Activated CD4-positive, alpha-beta T cell treated with anti-CD3 and anti-CD28 coated beads for 24 hours (primary cell): ENCODE measurements around the gene ZDHHC12.
A peak's percentile ranks its signal among the peaks of the same experiment; 100 is the strongest.

Experiments used
- DNase-seq, 2 donors: peaks; one replicate each; pipeline ENCODE4 v3.0.0-alpha.2; 2020; ENCODE audit warnings: low read depth in 2 of 2

The ZDHHC12 gene, protein sequence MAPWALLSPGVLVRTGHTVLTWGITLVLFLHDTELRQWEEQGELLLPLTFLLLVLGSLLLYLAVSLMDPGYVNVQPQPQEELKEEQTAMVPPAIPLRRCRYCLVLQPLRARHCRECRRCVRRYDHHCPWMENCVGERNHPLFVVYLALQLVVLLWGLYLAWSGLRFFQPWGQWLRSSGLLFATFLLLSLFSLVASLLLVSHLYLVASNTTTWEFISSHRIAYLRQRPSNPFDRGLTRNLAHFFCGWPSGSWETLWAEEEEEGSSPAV

DNA sequence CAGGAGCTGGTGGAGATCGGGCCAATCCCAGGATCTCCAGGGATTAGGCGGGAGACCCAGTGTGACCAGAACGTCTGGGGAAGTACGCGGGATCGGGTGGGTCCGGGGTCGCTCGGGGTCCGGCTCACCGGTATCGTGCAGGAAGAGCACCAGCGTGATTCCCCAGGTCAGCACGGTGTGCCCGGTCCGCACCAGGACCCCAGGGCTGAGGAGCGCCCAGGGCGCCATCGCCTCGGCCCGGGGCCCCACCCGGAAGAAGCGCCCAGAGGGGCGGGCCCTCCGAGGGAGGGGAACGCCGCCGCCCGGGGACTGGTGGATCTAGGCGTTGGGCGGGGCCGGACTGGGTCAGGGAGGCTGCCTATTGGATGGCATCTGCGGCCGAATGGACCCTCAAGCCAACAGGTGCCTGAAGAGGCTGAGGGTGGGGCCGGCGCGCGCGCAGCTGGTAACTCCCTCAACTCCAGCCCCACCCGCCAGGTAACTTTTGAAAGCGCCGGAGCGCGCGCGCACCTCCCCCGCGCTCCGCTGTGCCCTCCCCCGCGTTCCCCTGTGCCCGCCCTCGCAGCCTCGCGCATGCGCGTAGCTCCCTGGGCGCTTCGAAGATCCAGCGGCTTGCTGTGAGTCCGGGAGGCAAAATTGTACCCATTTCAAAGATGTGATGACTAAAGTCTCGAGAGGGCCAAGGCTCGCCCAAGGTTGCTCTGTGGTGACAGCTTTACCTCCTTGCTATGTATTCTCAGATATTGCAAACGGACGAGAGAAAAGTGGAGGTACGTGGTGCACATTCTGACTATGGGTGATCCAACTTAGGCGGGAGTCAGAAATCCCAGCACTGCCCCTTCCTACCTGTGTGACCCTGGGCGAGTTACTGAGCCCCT lies at the start of gene ZDHHC12:
TSS of gene ZDHHC12 (minus strand) at position 262 of the 878 bp plus-strand sequence. CDS start at position 228, 34 bp downstream.
- DNase-seq: peak; percentile 97 to 98

DNA sequence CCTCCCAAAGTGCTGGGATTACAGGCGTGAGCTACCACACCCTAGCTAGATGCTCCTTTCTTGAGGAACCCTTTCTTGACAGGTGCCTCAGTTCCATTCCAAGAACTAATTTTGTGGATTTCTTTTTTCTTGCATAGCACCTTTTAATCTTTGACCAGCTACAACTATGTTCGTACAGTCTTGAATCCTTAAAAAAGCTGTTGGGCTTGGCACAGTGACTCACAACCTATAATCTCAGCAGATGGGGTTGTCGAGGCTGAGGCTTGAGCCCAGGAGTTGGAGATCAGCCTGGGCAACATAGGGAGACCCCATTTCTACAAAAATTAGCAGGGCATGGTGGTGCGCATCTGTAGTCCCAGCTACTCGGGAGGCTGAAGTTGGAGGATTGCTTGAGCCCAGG lies 49.1 kb upstream of the ZDHHC12 start:
- DNase-seq: no peak

DNA sequence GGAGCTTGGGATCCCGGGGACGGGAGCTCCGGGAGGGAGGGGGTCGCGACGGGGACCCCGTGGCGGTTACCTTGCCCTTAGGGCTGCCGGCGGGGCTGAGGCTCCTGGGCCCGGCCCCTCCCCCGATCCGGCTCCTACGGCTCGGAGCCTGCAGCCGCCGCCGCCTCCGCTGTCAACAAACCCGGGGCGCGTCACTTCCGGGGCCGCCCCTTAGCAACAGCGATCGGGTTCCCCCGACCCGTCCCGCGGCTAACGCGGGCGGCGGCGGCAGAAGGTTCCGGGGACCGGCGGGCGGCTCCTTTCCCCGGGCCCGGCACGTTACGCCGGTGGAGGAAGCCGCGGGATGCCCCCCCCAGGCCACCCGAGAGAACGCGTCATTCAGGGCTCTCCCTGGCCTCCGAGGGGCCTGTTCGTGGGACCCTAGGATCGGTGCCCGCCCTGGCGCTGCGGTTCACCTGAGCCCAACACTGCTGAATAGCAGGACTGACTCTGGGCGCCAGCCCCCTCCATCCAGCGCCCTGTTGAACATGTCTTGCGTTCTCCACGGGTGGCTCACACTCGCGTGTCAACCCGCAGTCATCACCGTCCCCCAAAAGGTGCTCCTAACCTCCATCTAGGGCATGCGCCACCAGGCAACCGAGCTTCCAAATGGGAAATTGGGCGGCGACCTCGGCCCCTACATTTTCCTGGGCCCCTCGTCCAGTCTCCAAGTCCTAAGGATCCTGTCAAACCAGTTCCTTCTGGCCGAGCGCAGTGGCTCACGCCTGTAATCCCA lies 48.0 kb upstream of the ZDHHC12 start, which contains the start of gene ZER1:
TSS of gene ZER1 (minus strand) at position 183 of the 775 bp plus-strand sequence. CDS start 16,362 bp downstream, outside the sequence.
- peak; percentile 87 to 93 for DNase-seq

DNA sequence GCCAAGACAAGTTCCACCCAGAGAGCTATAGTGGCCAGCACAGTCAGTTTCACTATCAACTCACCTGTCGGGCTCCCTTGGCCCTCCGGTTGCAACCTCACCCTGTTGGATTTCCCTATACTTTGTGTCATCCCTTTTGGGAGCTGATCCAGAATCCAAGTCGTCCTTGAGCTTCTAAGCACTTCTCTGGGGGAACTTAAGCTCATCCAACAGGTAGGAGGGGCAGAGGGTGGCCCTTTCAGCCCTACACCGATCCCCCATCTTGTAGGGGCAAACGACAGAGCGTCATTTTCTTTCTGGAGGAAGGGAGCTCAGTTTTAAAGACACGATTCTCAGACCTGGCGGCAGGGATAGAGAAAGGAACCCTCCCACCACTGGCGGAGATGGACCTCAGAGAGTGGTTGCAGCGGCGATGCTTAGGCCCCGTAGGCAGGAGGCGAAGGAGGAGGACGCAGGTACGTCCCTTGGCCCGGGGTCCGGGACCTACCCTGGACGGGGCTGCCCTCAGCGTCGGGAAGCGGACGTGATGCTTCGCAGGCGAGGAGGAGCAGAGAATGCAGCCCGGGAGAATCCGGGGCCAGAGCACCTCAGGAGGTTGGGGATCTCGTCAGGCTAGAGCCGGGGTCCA lies 47.3 kb upstream of the ZDHHC12 start:
- DNase-seq: no peak

DNA sequence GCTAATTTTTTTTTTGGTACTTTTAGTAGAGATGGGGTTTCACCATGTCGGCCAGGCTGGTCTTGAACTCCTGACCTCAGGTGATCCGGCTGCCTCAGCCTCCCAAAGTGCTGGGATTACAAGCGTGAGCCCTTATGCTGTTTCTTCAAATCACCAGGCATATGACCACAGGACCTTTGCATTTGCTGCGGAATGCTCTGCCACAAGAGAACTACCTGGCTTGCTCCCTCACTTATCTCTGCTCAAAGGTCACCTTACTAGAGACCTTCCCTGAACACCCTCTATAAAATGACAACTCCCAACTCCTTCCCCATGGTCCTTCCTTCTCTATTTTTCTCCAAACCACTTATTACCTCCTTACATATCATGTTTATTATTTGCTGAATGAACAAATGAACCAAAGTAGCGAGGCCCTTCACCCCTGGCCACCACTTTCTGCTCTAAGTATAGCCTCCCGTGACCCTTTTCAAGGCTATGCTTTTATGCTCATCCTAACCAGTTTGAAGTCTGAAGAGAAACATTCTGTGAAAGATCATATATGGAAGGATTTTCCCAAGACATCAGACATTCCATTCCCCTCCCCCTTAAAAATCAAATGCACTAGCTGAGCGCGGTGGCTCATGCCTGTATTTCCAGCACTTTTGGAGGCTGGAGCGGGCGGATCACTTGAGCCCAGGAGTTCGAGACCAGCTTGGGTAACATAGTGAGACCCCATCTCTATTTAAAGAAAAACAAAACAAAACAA lies 46.5 kb upstream of the ZDHHC12 start:
- DNase-seq: no peak

- no peak for DNase-seq
Measured at GRCh38 chr9:128768606-128769005, 44.7 kb upstream of the ZDHHC12 start.

GRCh38 chr9:128765499-128765898 lies 41.6 kb upstream of the ZDHHC12 start:
- DNase-seq: no peak

DNA sequence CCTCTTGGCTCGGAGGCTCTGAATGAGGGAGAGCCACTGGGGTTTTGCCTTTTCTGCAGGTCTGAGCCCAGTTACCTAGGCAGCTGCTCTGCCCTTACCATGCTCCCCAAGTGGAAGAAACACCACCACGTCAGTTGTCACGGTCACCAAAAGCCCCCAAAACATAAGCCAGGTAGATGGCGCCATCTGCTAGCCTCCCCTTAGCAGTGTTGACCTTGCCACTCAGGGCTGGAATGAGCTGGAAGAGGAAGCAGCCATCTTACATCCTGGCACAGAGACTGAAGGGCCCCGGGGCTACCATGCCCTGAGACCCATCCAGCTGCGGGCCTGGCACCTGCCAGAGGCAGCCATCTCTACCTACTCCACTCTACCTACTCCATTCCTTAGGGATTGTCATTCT lies 40.4 kb upstream of the ZDHHC12 start:
- no peak for DNase-seq

DNA sequence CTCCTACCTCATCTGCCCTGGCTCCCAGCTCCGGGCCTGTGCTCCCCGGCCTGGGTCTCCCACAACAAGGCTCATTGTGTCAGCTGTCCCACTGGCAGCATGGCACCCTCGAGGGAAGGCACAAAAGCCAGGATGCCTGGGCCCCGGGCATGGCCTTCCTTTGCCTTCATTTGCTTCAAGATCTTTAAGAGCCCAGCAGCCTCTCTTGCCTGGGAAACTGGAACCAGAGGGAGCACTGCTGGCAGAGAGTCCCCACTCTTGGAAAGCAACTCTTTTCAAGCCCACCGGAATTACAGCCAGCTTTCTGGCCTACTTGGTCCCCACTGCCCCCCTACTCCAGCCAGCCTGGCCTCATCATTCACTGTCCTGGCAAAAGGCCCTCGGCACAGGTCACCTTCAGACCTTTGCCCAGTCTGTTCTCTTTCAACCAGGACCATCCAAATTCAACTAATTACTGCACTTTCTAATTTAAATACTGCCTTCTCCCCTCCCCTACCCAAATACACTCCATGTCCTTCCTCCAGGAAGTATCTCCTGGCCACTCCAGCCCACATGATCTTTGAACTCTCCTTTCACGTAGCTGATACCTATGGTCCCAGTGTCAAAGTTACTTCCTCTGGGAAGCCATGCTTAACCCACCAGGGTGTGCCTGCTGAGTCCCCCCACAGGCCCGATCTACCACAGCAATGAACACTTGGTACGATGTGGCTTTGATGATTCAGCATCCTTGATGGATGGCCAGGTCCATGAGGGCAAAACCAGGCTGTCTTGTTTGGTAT lies 38.9 kb upstream of the ZDHHC12 start:
- DNase-seq: no peak

DNA sequence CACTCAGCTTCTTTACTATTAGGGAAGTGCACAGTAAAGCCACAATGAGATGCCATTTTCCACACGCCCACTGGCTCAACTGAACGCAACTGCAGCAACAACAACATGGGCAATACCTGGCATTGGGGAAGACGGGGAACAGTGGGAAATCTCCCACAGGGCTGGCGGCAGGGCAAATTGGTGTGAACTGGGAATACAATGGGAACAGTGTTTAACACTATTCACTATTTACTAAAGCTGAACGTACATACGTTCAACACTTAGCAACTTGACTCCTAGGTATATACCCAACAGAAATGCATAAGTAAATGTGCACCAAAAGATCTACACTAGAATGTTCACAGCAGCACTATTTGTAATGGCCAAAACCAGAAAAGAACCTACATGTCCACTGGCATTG lies 33.7 kb upstream of the ZDHHC12 start:
- DNase-seq: no peak

DNA sequence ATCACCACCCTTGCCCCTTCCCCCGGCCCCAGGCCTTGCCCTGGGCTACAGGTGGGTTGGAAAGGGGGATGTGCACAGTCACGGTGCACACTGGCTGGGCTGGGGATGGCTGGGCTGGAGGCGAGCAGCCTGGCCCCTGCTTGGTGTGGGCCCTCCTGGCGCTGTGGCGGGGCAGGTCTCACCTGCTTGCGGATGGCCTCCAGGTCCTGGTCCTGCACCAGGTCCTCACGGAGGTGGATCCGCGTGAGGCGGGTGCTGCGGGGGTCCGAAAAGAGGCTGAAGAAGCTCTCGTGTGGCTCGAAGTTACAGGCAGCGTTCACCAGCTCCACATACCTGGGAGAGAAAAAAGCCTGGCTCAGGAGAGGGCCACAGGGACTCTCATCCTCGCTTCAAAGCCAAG lies 29.7 kb upstream of the ZDHHC12 start:
- DNase-seq: no peak

GRCh38 chr9:128750926-128751595 lies 27.1 kb upstream of the ZDHHC12 start:
- no peak for DNase-seq

DNA sequence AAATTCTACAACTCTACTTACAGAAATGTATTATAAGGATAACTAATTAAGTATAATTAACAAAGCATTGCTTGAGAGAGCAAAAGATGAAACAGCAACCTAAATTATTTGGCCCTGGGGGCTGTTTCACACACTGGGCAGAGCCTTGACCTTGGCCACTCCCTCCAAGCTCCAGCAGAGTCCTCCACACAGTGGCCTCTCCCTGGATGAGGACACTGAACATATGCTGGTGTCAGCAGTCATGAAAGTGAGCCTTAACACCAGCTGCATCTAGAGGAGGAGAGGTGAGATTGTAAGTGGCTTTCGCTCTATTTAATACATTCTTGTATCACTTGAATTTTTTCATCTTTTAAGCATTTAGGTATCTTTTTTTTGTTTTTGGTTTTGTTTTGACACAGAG lies 23.3 kb upstream of the ZDHHC12 start:
- no peak for DNase-seq

DNA sequence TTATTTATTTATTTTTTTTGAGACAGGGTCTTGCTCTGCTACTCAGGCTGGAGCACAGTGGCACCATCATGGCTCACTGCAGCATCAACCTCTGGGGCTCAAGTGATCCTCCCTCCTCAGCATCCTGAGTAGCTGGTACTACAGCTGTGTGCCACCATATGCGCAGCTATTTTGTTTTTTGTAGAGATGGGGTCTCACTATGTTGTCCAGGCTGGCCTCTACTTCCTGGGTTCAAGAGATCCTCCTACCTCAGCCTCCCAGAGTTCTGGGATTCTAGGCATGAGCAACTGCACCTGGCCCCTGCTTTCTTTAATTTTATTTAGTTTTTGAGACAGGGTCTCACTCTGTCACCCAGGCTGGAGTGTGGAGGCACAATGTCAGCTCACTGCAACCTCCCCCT lies 19.5 kb upstream of the ZDHHC12 start:
- no peak for DNase-seq

GRCh38 chr9:128742401-128742800 lies 18.5 kb upstream of the ZDHHC12 start:
- DNase-seq: no peak

DNA sequence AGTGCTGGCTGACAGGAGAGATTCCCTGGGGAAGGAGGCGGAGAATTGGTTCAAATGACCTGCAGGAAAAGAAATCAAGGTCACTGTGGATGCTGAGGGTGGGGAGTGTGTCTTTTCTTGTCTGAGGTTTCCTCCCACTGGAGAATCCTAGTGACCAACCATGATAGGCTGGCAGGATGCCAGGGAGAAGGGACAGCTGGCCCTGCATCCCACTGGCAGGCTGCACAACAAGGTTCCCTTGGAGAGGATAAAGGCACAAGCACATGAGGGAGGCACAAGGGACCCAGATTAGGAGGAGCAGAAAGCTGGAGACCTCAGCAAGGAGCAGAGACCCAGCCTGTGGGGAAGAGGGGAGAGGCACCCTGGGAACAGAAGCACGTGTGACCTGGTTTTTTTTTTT lies 11.4 kb upstream of the ZDHHC12 start:
- DNase-seq: no peak

GRCh38 chr9:128733256-128733655 lies 9.3 kb upstream of the ZDHHC12 start:
- DNase-seq: no peak

- no peak for DNase-seq
Measured at GRCh38 chr9:128732576-128732975, 8.6 kb upstream of the ZDHHC12 start.

- DNase-seq: no peak
Measured at GRCh38 chr9:128731691-128732090, 7.8 kb upstream of the ZDHHC12 start.

DNA sequence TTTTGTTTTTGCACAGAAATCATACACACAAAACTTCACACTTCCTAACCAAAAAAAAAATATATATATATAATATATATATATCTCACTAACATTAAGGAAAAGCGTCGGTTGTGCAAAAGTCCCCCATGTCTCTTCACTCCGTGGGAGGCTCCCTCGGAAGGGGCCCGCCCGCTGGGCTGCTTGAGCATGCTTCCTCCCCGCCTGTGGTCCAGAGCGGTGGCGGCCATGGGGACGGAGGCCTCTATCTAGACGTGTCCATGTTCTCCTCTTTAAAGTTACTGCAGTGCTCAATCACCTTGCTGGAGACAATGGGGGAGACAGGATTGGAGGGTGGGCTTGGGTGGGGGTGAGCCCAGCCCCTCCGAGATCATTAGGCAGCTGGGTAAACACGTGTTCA lies 7.2 kb upstream of the ZDHHC12 start:
- DNase-seq: no peak
